Chondrocyte (in vitro differentiated cells): Measurements from ENCODE around the gene COL24A1. TPM values are rescaled to one million over a fixed set of nuclear protein-coding genes. Genes with fewer than 3 reads are reported as not detected.
"Not testable (repeated sequence)": the region's sequence is repeated elsewhere in the genome, so short reads cannot be mapped to it uniquely, and the experiment has no call there.

Source experiments
- DNase-seq: peaks from one replicate; pipeline ENCODE4 v3.0.0; 2021; ENCODE audit warnings: mixed read lengths, low spot score
- H3K27ac Mint-ChIP-seq: one replicate; pipeline ENCODE4 v1.8.0; 2021; ENCODE audit warnings: mild to moderate bottlenecking, moderate library complexity, mixed read lengths; ENCODE audit not compliant: unreplicated experiment
- H3K27me3 Mint-ChIP-seq: 2 replicates; pipeline ENCODE4 v1.8.0; 2021; ENCODE audit warnings: low read depth, mixed read lengths
- H3K36me3 Mint-ChIP-seq: 2 replicates; pipeline ENCODE4 v1.8.0; 2021; ENCODE audit warnings: low read depth, mixed read lengths
- H3K4me1 Mint-ChIP-seq: 2 replicates; pipeline ENCODE4 v1.8.0; 2021; ENCODE audit warnings: low read depth, mild to moderate bottlenecking, mixed read lengths
- H3K4me3 Mint-ChIP-seq: one replicate; pipeline ENCODE4 v1.8.0; 2021; ENCODE audit warnings: mild to moderate bottlenecking, moderate library complexity, mixed read lengths; ENCODE audit not compliant: unreplicated experiment
- H3K9me3 Mint-ChIP-seq: 2 replicates; pipeline ENCODE4 v1.8.0; 2021; ENCODE audit warnings: low read depth, mixed read lengths
- CTCF ChIP-seq: fragments of 200-600 bp; sonication (generic); IDR thresholded peaks from 2 replicates; pipeline ENCODE4 v1.5.0; 2021; ENCODE audit warnings: antibody characterized with exemption, mild to moderate bottlenecking, moderate library complexity
- total RNA-seq: library from RNA; stranded (reverse); gene quantifications from 3 replicates; pipeline ENCODE4 v1.2.1, GENCODE V29; 2021

COL24A1 gene
- total RNA-seq, 1 donor from 2014 or later, result 0.30 TPM

- Mint-ChIP-seq H3K9me3 (no peaks in the 10 kb centered on the region), H3K4me1 (peaks cover 5% of the 10 kb centered on the region), H3K36me3 (no peaks in the 10 kb centered on the region), H3K27ac (no peak overlapping the region), H3K4me3 (no peak overlapping the region), H3K27me3 (no peaks in the 10 kb centered on the region)
- DNase-seq, result no peak
- TF ChIP-seq CTCF, result no peak
These were observed 421.6 kb downstream of the COL24A1 start for GRCh38 chr1:85734931-85735330.

- Mint-ChIP-seq H3K9me3 (peaks cover 26% of the 10 kb centered on the region), H3K27me3 (no peaks in the 10 kb centered on the region), H3K36me3 (peaks cover 10% of the 10 kb centered on the region), H3K27ac (no peak overlapping the region), H3K4me3 (no peak overlapping the region), H3K4me1 (no peaks in the 10 kb centered on the region)
- TF ChIP-seq CTCF, result no peak
- DNase-seq, result no peak
These were observed 437.8 kb downstream of the COL24A1 start for GRCh38 chr1:85718678-85719340.

- H3K4me3 Mint-ChIP-seq, H3K27ac Mint-ChIP-seq, DNase-seq, H3K4me1 Mint-ChIP-seq, H3K27me3 Mint-ChIP-seq, H3K36me3 Mint-ChIP-seq: not testable (repeated sequence)
- peaks cover 12% of the 10 kb centered on the region for H3K9me3 Mint-ChIP-seq
These were observed 442.0 kb downstream of the COL24A1 start for GRCh38 chr1:85714418-85715114.

GRCh38 chr1:85708829-85709227, 447.7 kb downstream of the COL24A1 start:
- TF ChIP-seq CTCF, result no peak
- Mint-ChIP-seq H3K36me3 (peaks cover 11% of the 10 kb centered on the region), H3K27me3 (no peaks in the 10 kb centered on the region), H3K27ac (no peak overlapping the region), H3K9me3 (peaks cover 3% of the 10 kb centered on the region), H3K4me3 (no peak overlapping the region), H3K4me1 (peaks cover 13% of the 10 kb centered on the region)
- no peak for DNase-seq

- no peaks in the 10 kb centered on the region for H3K27me3 Mint-ChIP-seq
- DNase-seq, result peak; percentile 96
- TF ChIP-seq CTCF, result peak; percentile 73
- no peak within 1 kb of the TSS for H3K4me3 Mint-ChIP-seq
- H3K4me1 Mint-ChIP-seq, result peaks cover 17% of the 10 kb centered on the region
- peaks cover 4% of the 10 kb centered on the region for H3K9me3 Mint-ChIP-seq
- no peak within 1 kb of the TSS for H3K27ac Mint-ChIP-seq
- H3K36me3 Mint-ChIP-seq, result peaks cover 16% of the 10 kb centered on the region
These were observed 448.4 kb downstream of the COL24A1 start, which contains the start of gene ZNHIT6 for GRCh38 chr1:85707990-85708828. Gene ZNHIT6 (minus strand): TSS chr1:85708433. CDS start chr1:85708284, 149 bp downstream.
